Upper lobe of right lung (tissue), 1 donor: ENCODE measurements around the gene FAM240A. TPM values are rescaled to one million over a fixed set of nuclear protein-coding genes. Genes with fewer than 3 reads are reported as not detected.

Source experiments
- ATAC-seq: fragments of 200-7000 bp; cut with Tn5 transposase; one replicate; pipeline ENCODE4 v1.9.1; 2020; ENCODE audit warnings: mild to moderate bottlenecking, moderate library complexity
- DNase-seq: peaks from one replicate; pipeline ENCODE4 v3.0.0-alpha.2; 2020
- H3K27ac ChIP-seq: fragments of 200-600 bp; one replicate; pipeline ENCODE4 v1.8.0; 2022
- H3K27me3 ChIP-seq: fragments of 200-600 bp; one replicate; pipeline ENCODE4 v1.8.0; 2022; ENCODE audit warnings: mild to moderate bottlenecking
- H3K36me3 ChIP-seq: fragments of 200-600 bp; one replicate; pipeline ENCODE4 v1.8.0; 2022
- H3K4me1 ChIP-seq: fragments of 200-600 bp; one replicate; pipeline ENCODE4 v1.8.0; 2022
- H3K4me3 ChIP-seq: fragments of 200-600 bp; one replicate; pipeline ENCODE4 v1.8.0; 2022; ENCODE audit warnings: mild to moderate bottlenecking
- H3K9me3 ChIP-seq: fragments of 200-600 bp; one replicate; pipeline ENCODE4 v1.8.0; 2022
- intact Hi-C: fragments of 100-400 bp; cut with DNase I; formaldehyde crosslinking; loops from one replicate; pipeline ENCODE4 v1.11.0; 2022
- total RNA-seq: library from RNA; stranded (reverse); fragmentation: NEBNext Ultra II Directional; extraction: Animal tissue kit (Norgen Biotek cat#: 25700); gene quantifications from one replicate; pipeline ENCODE4 v1.2.1, GENCODE V29; 2021
- TF ChIP-seq, protein P1 (sequence below): fragments of 200-600 bp; IDR thresholded peaks from one replicate; pipeline ENCODE4 v1.8.0; 2022; ENCODE audit warnings: antibody characterized with exemption
- donor health status: DM: no; HTN: yes; CAD: no; lungs with severe emphysema.

The FAM240A gene
- total RNA-seq, 1 donor from 2014 or later = not detected

DNA sequence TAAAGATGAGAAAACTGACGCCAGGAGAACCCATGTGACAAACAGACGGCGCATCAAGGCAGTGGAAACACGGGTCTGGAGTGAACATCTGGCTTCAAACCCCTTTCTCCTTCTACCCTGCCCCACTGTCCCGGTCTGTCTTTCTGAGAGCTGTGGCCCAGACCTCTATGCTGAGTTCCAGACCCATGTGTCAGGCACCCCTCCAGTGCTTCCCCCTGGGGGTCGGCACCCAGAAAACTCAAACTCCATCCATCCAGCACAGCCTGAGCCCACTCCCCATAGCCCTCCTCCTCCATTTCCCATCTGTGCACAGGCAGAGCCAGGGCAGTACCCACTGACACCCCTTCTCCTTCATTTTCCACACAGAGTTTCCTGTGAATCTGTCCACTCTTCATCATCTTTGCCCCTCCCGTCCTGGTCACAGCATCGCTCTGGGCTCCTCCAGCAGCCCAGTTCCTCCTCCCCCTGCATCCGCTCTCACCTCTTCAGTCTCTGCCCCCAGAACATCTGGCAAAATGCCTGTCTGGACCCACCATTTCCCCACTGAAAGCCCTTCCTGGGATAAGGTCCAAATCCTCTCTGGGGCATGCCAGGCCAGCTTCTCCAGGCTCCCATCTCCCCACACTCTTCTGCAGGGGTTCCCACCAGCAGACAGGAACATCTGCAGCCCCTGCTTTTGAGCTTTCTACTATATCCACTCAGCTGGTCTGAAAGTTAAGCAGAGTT lies 2.9 kb downstream of the FAM240A start:
- Histone ChIP-seq H3K4me3 (no peak overlapping the region), H3K36me3 (no peaks in the 10 kb centered on the region), H3K9me3 (no peaks in the 10 kb centered on the region), H3K27me3 (peaks cover 3% of the 10 kb centered on the region), H3K27ac (no peak overlapping the region), H3K4me1 (no peaks in the 10 kb centered on the region)
- intact Hi-C loops = no loop called here
- ATAC-seq (no peak), DNase-seq (no peak)
- TF ChIP-seq, protein P1, sequence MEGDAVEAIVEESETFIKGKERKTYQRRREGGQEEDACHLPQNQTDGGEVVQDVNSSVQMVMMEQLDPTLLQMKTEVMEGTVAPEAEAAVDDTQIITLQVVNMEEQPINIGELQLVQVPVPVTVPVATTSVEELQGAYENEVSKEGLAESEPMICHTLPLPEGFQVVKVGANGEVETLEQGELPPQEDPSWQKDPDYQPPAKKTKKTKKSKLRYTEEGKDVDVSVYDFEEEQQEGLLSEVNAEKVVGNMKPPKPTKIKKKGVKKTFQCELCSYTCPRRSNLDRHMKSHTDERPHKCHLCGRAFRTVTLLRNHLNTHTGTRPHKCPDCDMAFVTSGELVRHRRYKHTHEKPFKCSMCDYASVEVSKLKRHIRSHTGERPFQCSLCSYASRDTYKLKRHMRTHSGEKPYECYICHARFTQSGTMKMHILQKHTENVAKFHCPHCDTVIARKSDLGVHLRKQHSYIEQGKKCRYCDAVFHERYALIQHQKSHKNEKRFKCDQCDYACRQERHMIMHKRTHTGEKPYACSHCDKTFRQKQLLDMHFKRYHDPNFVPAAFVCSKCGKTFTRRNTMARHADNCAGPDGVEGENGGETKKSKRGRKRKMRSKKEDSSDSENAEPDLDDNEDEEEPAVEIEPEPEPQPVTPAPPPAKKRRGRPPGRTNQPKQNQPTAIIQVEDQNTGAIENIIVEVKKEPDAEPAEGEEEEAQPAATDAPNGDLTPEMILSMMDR = no peak

DNA sequence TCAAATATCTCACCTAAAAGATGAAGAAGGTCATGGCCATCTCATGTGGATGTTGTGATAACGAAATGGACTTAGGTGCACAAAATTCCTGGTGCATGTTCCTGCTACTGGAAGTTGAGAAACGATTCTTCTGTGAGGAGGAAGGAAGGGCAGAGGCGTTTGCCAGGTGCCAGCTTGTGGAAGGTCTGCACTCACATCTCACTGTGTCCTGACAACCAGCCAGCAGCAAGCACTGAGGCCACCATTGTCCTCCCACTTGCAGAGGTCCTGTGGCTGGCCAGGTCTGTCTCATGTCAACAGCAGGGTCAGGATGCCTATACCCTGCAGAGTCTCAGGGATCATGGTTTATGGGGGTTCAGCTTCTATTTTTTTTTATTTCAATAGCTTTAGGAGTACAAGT lies 3.7 kb downstream of the FAM240A start:
- TF ChIP-seq, protein P1 = no peak
- H3K36me3 ChIP-seq = no peaks in the 10 kb centered on the region
- H3K27me3 ChIP-seq = peaks cover 3% of the 10 kb centered on the region
- DNase-seq (no peak), ATAC-seq (no peak)
- no peaks in the 10 kb centered on the region for H3K9me3 ChIP-seq
- H3K4me3 ChIP-seq = no peak overlapping the region
- no peaks in the 10 kb centered on the region for H3K4me1 ChIP-seq
- no peak overlapping the region for H3K27ac ChIP-seq
- intact Hi-C loops = no loop called here

DNA sequence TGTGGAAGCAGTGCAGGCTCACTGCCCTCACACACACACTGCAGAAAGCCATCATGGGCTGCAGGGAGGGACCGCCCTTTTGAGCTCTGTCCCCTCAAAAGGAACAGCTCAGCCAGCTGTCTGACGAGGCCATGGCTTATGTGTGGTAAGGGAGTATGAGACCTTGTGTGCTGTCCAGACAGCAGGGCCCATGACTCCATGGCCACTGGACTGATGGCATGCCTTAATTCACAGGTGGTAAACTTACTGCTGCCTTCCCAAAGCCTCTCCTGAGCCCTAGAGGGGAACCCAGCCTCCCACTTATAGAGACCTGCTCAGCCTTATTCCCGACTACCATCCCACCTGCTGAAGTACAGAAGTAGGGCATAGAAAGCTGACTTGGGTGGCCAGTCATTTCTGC lies 5.6 kb downstream of the FAM240A start:
- Histone ChIP-seq H3K4me1 (no peaks in the 10 kb centered on the region), H3K27me3 (peaks cover 3% of the 10 kb centered on the region), H3K27ac (no peak overlapping the region), H3K36me3 (no peaks in the 10 kb centered on the region), H3K9me3 (no peaks in the 10 kb centered on the region), H3K4me3 (no peak overlapping the region)
- TF ChIP-seq, protein P1 = no peak
- ATAC-seq (no peak), DNase-seq (no peak)
- intact Hi-C loops = no loop called here

DNA sequence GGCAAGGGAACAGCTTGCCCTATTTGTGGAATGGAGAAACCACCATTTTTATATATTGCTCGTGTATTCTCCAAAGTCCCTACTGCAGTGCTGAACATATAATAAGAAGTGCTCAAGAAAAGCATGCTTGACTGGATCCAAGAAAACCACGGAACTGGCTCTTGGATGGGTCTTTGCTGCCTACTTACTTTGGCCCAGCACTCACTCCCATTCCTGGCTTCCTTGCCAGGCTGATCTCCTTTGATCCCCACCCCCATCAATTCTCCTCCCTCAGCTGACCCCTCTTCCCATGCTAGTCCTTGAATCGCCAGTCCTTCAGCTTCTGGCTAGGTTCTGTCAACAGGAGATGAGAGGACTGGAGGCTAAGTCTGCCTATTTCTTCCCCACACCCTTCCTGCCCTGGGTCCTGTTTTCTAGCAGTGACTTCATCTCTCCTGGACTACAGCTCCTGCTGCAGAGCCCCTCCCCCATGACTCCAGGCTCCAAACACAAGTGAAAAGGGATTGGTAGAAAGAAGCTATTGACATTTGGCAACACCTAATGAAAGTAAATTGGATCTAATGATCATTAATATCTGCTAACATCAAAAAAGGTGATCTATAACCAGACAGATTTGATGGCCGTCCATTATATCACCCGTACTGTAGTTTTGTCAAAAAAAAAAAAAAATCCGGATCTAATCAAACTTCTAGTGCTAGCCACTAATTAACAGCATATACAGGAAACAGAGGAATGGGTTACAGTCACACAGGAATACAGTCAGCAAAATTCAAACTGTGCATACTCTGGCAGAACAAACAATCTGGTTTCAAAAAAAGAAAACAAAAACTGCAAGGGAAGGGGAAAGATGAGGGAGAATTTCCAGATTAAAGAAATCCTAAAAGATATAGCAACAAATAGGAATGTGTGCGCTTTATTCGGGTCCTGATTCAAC lies 7.8 kb downstream of the FAM240A start:
- intact Hi-C loops = loop anchor here (10.0 kb wide), 1 partner anchor 125 kb away; the partner anchor contains the start of gene RTP3
- Histone ChIP-seq H3K4me3 (no peak overlapping the region), H3K27ac (no peak overlapping the region), H3K4me1 (no peaks in the 10 kb centered on the region), H3K27me3 (no peaks in the 10 kb centered on the region), H3K36me3 (no peaks in the 10 kb centered on the region), H3K9me3 (no peaks in the 10 kb centered on the region)
- TF ChIP-seq, protein P1 = no peak
- DNase-seq (no peak), ATAC-seq (peak; percentile 20)

DNA sequence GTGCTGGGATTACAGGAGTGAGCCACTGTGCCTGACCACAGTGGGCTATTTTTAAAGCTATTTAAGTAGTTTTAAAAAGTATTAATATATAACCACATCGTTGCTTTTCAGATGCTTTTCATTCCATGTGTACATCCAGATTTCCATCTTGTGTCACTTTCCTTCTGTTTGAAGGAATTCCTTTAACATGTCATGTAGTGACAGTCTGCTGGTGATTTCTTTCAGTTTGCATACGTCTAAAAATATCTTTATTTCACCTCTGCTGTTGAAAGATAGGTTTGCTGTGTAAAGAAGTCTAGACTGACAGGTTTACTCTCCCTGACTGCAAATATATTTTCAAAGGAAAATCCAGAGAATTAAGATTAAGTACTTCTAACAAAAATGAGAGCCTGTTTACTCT lies 12.2 kb downstream of the FAM240A start:
- no peaks in the 10 kb centered on the region for H3K9me3 ChIP-seq
- no peaks in the 10 kb centered on the region for H3K36me3 ChIP-seq
- H3K27me3 ChIP-seq = no peaks in the 10 kb centered on the region
- DNase-seq (no peak), ATAC-seq (no peak)
- intact Hi-C loops = loop anchor here (10.0 kb wide), 1 partner anchor 130 kb away; the partner anchor contains the start of gene RTP3
- peaks cover 4% of the 10 kb centered on the region for H3K4me1 ChIP-seq
- H3K4me3 ChIP-seq = no peak overlapping the region
- no peak overlapping the region for H3K27ac ChIP-seq
- TF ChIP-seq, protein P1 = no peak
